CD4-positive, alpha-beta T cell treated with Interleukin-12 subunit alpha and Interleukin-12 subunit beta, for 1 hour (primary cell): ENCODE measurements around the gene CIRBP.

Source experiments
- DNase-seq: peaks from one replicate; pipeline ENCODE4 v3.0.0-alpha.2; 2020

Gene CIRBP

DNA sequence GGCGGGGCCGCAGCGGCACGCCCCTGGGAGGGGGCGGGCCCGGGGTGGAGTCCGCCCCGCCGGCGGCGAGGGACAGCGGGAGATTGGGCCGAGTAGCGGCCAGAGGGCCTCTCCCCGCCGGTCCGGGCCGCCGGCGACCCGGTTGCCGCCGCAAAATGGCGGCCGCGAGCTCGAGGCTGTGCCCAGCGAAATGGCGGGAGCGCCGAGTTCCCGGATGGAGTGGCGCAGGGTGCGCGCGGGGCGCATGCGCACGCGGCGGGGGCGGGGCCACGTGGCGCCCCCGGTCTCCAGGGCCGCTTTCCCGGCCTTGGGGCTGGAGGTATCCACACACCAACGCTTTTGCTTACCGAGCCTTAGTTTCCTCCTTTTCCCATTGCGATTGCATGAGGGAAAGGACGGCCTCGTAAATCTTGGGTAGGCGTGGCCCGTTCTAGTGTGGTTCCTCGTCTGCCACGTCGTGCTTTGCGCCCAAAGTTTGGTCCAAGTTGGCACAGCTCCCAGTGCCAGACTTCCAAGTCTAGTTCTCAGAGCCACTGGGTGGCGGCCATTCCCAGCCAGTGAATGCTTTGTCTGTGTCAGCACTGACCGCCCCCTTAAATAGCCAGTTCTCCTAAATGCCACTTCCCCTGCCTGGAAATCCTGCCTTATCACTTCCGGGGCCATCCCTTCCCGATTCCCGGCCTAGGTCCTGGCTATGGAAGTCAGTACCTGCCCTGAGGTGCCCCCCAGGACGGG lies 513 bp downstream of the CIRBP start:
- peak; percentile 88 for DNase-seq

DNA sequence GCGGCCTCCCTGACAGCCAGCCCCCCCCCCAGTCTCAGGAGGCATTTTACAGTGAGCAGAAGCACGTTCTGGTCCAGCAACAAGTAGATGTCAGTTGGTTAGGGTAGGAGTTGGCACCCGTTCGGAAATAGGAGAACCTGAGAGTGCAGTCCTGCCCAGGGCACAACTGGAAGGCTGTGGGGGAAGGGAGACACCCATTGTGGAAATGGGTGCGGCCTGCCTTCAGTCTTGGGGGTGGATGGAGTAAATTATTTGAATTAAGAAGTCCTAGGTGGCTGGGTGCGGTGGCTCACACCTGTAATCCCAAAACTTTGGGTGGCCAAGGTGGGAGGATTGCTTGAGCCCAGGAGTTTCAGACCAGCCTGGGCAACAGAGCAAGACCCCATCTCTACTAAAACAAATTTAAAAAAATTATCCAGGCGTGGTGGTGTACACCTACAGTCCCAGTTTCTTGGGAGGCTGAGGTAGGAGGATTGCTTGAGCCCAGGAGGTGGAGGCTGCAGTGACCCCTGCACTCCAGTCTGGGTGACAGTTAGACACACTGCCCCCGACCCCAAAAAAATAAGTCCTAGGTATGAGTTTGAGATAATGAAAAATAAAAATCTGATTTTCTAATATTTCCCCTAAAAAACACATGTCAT lies 1.2 kb downstream of the CIRBP start:
- no peak for DNase-seq

DNA sequence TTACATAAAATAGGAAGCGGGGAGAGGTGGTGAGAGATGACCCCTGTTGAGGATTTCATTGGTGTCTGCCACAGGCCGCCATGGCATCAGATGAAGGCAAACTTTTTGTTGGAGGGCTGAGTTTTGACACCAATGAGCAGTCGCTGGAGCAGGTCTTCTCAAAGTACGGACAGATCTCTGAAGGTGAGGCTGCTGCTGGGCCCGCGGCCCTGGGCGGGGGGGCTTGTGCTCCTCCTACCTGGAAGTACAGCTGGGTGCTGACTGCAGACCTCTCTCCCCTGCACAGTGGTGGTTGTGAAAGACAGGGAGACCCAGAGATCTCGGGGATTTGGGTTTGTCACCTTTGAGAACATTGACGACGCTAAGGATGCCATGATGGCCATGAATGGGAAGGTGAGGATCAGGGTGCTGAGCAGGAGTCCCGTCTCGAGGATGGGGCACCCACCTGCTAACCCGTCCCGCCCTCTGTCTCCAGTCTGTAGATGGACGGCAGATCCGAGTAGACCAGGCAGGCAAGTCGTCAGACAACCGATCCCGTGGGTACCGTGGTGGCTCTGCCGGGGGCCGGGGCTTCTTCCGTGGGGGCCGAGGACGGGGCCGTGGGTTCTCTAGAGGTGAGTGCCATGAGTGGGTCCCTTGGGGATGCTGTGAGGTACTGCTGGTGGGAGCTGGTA lies 1.9 kb downstream of the CIRBP start:
- DNase-seq = no peak

DNA sequence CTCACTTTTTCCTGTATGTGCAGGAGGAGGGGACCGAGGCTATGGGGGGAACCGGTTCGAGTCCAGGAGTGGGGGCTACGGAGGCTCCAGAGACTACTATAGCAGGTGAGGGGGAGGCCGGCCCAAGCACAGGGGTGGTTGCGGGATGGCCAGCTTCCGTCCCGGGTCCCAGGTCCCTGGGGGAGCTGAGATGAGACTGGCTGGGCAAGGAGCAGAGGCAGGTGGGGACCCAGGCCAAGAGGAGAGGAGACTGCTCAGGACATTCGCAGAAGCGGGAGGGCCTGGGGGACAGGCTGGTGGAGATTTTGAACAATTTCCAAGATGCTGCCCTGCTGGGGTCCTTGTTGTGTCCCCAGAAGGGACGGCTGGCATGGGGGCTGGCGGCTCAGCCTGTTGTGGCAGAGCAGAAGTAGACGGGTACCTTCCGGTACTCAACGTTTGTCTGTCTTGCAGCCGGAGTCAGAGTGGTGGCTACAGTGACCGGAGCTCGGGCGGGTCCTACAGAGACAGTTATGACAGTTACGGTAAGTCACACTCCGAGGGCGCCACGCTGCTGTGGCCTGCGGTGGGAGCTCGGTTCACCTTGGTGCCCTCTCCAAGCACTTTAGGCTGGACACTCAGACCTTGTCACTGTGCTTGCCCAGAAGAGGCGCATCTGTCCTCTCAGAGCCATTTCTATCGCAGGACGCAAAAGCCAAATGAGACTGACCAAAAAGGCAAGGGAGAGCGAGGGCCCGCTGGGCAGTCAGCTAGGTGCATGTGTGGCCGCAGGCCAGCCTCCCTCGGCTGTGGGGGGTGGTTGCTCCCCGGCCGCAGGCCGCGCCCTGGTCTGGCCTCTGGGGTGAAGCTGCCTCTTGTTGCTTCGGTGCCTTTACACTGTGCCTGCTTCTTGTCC lies 2.6 kb downstream of the CIRBP start:
- no peak for DNase-seq

DNA sequence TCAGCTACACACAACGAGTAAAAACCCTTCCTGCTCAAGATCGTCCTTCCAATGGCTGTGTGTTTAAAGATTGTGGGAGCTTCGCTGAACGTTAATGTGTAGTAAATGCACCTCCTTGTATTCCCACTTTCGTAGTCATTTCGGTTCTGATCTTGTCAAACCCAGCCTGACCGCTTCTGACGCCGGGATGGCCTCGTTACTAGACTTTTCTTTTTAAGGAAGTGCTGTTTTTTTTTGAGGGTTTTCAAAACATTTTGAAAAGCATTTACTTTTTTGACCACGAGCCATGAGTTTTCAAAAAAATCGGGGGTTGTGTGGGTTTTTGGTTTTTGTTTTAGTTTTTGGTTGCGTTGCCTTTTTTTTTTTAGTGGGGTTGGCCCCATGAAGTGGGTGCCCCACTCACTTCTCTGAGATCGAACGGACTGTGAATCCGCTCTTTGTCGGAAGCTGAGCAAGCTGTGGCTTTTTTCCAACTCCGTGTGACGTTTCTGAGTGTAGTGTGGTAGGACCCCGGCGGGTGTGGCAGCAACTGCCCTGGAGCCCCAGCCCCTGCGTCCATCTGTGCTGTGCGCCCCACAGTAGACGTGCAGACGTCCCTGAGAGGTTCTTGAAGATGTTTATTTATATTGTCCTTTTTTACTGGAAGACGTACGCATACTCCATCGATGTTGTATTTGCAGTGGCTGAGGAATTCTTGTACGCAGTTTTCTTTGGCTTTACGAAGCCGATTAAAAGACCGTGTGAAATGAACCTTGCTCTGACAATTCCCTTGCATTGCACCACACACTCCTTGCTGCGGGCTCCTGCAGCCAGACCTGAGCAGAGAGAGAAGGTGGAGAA lies 3.5 kb downstream of the CIRBP start:
- no peak for DNase-seq

DNA sequence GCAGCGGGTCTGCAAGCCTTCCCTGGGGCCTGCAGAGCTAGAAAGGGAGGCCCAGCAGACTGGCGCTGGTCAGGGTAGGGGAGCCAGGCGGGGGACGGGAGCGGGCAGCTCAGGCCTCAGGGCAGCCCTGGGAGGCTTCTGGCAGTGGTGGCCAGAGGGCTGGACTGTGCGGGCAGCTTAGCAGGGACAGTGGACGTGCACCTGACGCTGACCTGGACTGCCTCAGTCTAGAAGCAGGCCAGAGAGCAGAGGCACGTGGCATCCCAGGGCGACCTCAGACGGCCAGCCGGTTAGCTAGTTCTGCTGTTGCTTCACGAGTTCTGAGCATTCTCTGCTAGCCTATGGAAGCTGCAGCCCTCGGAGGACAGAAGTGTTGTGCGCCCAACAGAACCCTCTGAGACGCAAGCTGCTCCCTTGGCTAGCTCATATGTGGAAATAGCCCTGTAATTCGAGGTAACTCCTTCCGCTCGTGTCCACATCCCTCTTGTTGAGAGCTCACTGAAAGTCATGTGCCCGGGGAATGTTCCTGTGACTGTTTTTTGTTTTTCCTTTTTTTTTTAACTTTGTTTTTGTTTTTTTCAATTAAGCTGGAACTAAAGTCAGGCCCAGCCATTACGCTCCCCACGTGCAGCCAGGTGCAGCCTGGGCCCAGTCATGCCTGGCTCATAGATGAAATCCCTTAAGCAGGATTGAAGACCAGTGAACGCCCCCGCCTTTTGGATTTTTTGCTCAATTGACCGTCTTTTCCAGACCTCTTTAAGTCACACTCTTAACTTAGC lies 4.3 kb downstream of the CIRBP start:
- no peak for DNase-seq

DNA sequence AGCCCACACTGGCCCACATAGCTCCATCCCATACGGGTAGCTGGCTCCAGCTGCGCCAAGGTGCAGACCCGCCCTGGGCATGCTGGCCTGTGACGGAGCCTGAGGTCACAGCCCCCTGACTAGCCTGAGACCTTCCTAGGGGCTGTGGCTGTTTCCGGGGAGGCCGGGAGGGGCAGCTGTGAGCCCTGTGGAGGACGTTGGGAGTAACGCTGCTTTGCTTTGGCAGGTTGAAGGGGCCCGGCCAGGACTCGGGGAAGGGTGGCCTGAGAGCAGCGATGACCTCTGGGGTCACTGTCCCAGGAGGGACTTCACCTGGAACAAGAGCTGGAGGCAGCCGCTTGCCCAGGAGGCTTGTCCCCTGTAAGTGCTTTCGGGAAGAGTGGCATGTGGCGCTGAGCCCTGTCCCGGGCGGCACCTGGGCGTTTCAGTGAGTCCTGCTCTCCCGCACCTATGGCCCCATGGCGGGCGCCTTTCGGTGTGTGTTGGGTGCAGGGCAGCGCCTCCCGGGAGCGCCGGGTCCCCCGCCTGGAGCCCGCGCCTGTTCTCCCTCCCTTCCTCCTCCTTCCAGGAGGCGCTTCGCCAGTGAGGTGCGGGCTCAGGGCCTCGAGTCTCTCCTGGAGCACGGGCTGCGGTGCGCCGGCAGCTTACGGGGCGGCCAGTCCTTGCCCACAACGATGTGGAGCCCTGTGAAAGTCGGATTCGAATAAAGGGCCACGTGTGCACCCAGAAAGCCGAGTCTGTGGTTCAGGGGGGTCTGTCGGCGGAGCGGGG lies 5.1 kb downstream of the CIRBP start:
- DNase-seq = no peak

DNA sequence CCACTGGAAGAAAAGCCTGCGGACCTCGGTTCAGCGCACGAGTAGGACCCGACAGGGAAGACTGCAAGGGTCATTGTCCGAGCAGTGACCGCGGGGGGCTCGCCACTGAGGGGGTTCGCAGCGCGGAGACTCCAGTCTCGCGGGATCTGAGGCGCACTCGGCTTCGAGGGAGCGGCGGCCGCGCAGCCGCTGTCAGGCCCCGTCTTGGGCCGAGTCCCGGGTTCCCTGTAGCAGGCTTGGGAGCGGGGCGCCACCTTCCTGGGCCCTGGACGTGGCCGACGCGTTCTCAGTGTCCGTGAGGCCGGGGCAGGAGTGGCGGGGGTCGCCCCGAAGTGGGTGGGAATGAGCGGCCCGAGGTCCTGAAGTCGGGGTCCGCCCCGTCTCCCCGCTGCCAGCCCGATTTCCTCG lies 5.7 kb downstream of the CIRBP start:
- no peak for DNase-seq

DNA sequence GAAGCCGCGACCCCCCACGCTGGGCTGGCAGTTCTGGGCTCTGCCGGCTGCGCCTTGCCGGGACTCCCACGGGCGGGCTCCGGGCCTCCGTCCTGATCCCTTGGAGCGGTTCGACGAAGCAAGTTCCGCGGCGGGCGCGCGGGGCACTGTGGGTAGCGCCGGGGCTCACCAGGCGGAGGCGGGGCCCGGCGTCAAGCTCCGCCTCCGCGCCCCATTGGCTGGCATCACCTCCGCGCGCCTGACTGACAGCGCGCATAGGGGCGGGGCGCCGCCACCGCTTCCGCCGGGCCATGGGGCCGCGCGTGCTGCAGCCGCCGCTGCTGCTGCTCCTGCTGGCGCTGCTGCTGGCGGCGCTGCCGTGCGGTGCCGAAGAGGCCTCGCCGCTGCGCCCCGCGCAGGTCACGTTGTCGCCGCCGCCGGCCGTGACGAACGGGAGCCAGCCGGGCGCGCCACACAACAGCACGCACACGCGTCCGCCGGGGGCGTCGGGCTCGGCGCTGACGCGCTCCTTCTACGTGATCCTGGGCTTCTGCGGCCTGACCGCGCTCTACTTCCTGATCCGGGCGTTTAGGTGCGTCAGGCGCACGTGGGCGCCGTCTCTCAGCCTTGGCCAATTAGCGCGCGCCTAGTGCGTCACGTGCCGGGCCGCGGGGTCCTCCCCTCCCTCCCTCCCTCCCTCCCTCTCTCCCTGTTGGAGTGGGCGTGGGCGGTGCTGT lies 6.3 kb downstream of the CIRBP start, which contains the start of gene FAM174C:
Gene FAM174C (plus strand): TSS at position 271 of the 716 bp plus-strand sequence. CDS start 20 bp downstream, at position 291.
- peak; percentile 96 for DNase-seq

DNA sequence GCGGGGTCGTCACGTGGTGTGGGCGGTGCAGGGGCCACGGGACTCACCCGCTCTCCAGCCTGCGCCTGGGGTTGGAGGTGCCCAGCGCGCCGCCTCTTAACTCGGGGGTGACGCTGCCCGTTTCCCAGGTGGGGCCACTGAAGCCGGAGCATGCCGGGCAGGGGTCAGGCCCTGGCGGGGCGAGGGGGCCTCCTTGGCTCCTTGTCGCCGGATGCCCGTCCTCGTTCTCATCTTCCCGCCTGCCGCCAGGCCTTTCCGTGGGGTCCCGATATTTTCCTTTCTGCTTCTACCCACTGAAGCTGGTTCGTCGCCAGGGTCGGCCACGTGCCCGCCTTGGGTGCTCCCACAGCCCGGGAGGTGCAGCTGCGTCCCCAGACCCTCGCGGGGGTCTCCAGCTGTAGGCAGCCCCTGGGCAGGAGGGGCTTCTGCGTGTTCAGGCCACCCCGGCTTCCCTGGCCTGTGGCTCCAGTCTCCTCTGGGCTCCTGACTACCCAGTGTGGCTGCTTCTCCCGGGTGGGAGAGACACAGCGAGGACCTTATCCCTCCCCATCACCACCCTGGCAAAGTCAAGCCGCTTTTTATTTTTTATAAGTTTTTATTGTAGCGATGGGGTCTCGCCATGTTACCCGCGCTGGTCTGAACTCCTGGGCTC lies 7.0 kb downstream of the CIRBP start:
- DNase-seq = no peak

DNA sequence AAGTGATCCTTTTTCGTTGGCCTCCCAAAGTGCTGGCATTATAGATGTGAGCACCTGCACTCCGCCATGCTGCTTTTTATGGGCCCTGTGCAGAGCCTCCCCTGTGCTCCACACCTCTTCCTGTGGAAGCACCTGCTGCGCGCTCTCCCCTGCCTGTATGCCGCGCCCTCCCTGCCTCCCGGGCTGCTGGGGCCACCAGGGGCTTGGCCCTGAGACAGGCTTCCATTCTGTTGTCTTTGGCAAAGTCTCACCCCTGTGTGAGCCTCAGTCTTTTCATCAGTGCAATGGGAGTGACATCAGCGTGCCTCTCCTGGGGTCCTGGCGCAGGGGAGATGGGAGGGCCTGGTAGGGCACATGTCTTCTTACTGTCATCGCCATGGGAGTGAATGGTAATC lies 7.5 kb downstream of the CIRBP start:
- DNase-seq = no peak

DNA sequence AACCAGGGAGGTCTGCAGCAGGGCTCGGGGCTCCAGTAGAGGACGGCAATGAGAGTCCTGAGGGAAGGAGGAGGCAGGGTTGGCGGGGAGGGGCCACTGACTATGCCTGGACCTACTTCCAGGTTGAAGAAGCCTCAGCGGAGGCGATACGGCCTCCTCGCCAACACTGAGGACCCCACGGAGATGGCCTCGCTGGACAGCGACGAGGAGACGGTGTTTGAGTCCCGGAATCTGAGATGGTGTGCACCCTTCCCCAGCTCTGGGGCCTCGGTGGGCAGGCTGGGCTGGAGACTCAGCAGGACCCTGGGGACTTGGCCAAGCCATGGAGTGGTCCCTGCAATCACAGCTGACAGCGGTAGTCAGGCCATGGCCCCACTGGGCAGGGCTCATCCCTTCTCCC lies 7.9 kb downstream of the CIRBP start:
- DNase-seq = no peak

DNA sequence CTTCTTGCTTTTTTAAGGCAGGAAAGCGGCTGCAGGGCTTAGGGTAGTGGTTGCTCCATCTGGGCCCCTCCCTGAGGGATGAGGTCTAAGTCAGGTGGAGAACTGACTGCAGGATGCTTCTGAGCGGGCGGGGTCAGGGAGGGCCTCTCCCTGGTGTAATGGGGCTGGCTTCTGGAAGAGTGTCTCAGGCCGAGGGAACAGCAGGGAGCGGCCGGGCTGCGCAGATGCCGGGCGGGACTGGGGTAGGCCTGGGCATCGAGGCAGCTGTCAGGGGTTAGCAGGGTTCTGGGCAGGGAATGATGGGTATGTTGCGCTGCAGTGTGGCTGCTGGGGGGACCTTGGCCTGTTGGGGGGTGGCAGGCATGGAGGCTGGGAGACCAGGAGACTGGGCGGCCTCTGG lies 8.9 kb downstream of the CIRBP start:
- no peak for DNase-seq

DNA sequence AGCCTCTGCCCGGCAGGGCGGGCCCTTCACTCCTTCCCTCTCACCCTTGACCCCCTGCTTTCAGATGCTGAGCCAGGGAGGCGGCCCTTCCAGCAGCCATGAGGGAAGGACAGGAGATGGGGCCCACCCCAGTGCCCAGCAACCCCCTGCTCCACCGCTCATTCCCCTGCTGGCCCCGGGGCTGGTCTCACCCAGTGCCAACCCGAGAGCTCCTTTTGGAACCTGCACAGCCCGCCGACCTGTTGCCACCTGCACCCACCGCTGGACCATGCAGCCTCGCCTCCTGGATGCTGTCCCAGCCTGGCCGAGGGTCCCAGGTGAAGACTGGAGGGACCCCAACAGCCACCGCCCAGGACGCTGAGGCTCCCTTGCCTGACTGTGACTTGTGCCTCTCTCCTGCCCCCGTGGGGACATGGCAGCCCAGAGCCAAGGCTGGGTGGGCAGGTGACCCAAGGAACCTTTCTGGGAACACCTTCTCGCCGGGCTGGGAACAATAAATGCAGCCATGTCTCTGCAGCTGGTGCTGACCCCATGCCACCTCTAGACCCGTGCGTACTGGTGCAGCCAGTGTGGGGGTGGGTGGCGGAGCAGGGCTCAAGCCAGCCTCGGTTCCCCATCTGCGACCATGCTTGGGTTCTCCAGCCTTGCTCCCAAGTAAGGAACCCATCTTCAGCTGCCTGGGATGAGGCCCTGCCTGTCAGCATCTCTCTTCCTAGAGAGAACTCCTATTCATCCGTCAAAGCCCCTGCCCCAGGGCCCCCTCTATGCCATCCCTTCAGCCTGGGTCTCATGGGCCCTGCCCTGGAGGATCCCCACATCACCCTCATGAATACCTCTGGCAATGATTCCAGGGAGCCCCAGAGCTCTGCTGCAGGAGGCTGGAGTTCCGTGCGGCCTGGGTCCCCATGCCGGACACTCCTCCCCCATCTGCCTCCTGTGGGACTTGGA lies 9.9 kb downstream of the CIRBP start:
- DNase-seq = no peak

DNA sequence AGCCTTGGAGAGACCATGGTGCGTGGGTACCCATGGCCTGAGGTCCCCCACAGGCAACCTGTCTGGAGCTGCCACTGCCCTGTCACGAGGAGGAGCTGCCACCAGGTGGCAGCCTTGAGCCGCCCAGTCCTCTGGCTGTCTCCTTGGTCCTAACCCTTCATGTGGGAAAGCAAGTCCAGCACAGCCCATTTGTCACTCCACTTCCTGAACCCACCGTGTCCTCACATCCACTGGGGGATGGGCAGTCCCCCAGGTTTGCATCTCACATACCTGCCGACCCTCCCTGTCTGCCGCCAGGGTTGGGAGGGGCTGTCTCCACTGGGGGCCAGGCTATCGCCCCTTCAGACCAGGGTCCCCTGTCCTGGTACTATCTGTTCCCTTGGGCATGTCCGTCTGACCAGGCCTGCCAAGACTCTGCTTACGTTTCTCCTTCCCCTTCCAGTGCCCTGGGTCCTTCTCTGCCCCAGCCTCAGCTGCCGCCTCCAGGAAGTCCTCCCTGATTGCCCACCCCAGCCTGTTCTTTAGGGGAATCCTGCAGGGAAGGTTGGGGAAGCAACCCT lies 10.7 kb downstream of the CIRBP start:
- DNase-seq = peak; percentile 82

DNA sequence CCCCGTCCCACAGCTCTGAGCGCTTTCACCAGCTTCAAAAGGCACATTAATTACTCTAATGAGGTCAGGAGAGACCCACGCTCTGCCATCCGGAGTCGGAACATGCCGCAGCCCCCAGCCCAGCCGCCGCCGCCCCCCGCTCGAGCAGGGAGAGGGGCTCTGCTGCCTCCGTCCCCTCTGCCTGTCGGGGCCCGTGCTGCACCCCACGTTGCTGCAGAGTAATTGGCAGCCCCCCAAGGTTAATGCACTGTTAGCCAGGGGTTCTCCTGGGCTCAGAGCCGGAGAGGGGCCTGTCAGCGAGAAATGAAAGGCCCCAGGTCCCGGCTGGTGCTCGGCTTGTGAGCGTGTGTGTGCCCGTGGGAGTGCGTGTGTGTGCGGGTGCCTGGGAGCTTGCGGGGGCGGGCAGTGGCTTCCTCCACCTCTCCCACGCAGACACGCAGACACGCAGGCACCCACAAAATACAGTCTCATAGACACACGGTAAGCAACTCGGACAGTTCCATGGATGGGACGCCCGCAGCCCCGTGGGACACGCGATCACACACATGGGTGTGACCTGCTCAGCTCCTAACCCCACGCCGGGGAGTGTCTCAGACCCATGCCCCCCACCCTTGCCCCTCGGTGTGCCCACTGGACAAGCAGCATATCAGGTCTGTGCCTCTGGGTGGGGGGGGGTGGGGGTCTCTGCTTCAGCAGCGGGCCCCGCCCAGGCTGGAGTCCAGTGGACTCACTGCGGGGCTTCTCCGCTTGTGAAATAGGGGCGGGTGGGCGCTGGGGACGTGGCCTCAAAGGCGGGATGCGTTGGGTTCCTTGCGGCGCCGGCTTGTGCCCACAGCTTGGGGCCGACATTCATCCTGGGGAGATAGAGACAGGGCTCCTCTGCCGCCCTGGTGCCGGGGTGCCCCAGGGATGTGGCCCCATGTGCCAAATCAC lies 11.8 kb downstream of the CIRBP start:
- no peak for DNase-seq
